IMR-90 (cell line): Measurements from ENCODE around the gene SOSTDC1. TPM values are rescaled to one million over a fixed set of nuclear protein-coding genes. Genes with fewer than 3 reads are reported as not detected.
A peak's percentile ranks its signal among the peaks of the same experiment; 100 is the strongest.

ENCODE experiments used
- ATAC-seq: fragments of 200-7000 bp; cut with Tn5 transposase; 2 replicates; pipeline ENCODE4 v1.9.1; 2020; ENCODE audit warnings: low read depth, mild to moderate bottlenecking, moderate library complexity
- BruUV-seq: library from RNA; stranded (reverse); fragments of 400-500 nt; replicated peaks from 2 replicates; lab custom pipeline; 2021; lab: Mats Ljungman, UMichigan
- CTCF ChIA-PET: fragments of 300-600 bp; formaldehyde crosslinking; extraction: SDS; loops from one replicate; lab custom pipeline; 2021; ENCODE audit warnings: antibody characterized with exemption; lab: Yijun Ruan, JAX
- POLR2A ChIA-PET: fragments of 300-600 bp; sonication (Branson Sonifier 250); formaldehyde crosslinking; loops from one replicate; lab custom pipeline; 2022; ENCODE audit warnings: antibody characterized with exemption; ENCODE audit not compliant: unreplicated experiment; lab: Charles Lee
- DNase-seq: peaks from one replicate; pipeline ENCODE4 v3.0.0; 2013
- H2AFZ ChIP-seq: replicated peaks from 2 replicates; pipeline ENCODE3; 2013; ENCODE audit warnings: low read length, mild to moderate bottlenecking; ENCODE audit not compliant: poor library complexity
- H2AK5ac ChIP-seq: 2 replicates; pipeline ENCODE4 v1.6.1; 2013; ENCODE audit warnings: low read depth, low read length, inconsistent platforms
- H2AK9ac ChIP-seq: replicated peaks from 2 replicates; pipeline ENCODE3; 2013; ENCODE audit warnings: mild to moderate bottlenecking, low read depth, low read length, moderate library complexity; ENCODE audit not compliant: poor library complexity
- H2BK120ac ChIP-seq: 2 replicates; pipeline ENCODE4 v1.6.1; 2013; ENCODE audit warnings: low read depth, low read length, inconsistent platforms
- H2BK15ac ChIP-seq: 3 replicates; pipeline ENCODE4 v1.6.1; 2013; ENCODE audit warnings: low read depth, low read length, inconsistent platforms
- H2BK20ac ChIP-seq: 2 replicates; pipeline ENCODE4 v1.6.1; 2013; ENCODE audit warnings: low read depth, mild to moderate bottlenecking, inconsistent platforms, low read length, moderate library complexity
- H2BK5ac ChIP-seq: 2 replicates; pipeline ENCODE4 v1.6.1; 2013; ENCODE audit warnings: mild to moderate bottlenecking, low read depth, low read length, inconsistent platforms; ENCODE audit not compliant: poor library complexity, severe bottlenecking
- H3K14ac ChIP-seq: replicated peaks from 2 replicates; pipeline ENCODE4 v1.6.1; 2013; ENCODE audit warnings: low read depth, low read length, inconsistent platforms
- H3K18ac ChIP-seq: 2 replicates; pipeline ENCODE4 v1.6.1; 2013; ENCODE audit warnings: low read depth, low read length, control low read depth
- H3K23ac ChIP-seq: 2 replicates; pipeline ENCODE4 v1.6.1; 2013; ENCODE audit warnings: low read depth, low read length, inconsistent platforms
- H3K27ac ChIP-seq: 2 replicates; pipeline ENCODE4 v1.5.1; 2013; ENCODE audit warnings: mild to moderate bottlenecking, control low read depth, low read length; ENCODE audit not compliant: insufficient read depth
- H3K27me3 ChIP-seq: 2 replicates; pipeline ENCODE4 v1.6.1; 2013; ENCODE audit warnings: low read length; ENCODE audit not compliant: control insufficient read depth, insufficient read depth
- H3K36me3 ChIP-seq: 2 replicates; pipeline ENCODE4 v1.6.1; 2013; ENCODE audit warnings: low read length, mixed read lengths; ENCODE audit not compliant: control insufficient read depth, insufficient read depth
- H3K4ac ChIP-seq: 2 replicates; pipeline ENCODE4 v1.6.1; 2013; ENCODE audit warnings: low read depth, low read length, inconsistent platforms
- H3K4me1 ChIP-seq: 2 replicates; pipeline ENCODE4 v1.6.1; 2013; ENCODE audit warnings: low read length, mixed read lengths; ENCODE audit not compliant: control insufficient read depth, insufficient read depth
- H3K4me2 ChIP-seq: 2 replicates; pipeline ENCODE4 v1.6.1; 2013; ENCODE audit warnings: low read depth, mild to moderate bottlenecking, control low read depth, low read length, moderate library complexity
- H3K4me3 ChIP-seq: 2 replicates; pipeline ENCODE4 v1.5.1; 2013; ENCODE audit warnings: low read depth, mild to moderate bottlenecking, control low read depth, low read length, moderate library complexity; ENCODE audit not compliant: insufficient read depth
- H3K56ac ChIP-seq: 2 replicates; pipeline ENCODE4 v1.6.1; 2013; ENCODE audit warnings: low read length, inconsistent platforms; ENCODE audit not compliant: insufficient read depth; ENCODE audit errors: extremely low read depth
- H3K79me1 ChIP-seq, 2 experiments: 2 replicates each; pipeline ENCODE4 v1.6.1; 2013; ENCODE audit warnings: low read length in 2 of 2, inconsistent platforms in 1 of 2, low read depth in 1 of 2
- H3K9ac ChIP-seq: 2 replicates; pipeline ENCODE4 v1.6.1; 2013; ENCODE audit warnings: low read depth, low read length, control low read depth
- H3K9me1 ChIP-seq: 2 replicates; pipeline ENCODE4 v1.6.1; 2013; ENCODE audit warnings: low read length, inconsistent platforms; ENCODE audit not compliant: insufficient read depth
- H3K9me3 ChIP-seq: 2 replicates; pipeline ENCODE4 v1.6.1; 2013; ENCODE audit warnings: low read length; ENCODE audit not compliant: control insufficient read depth, insufficient read depth
- H4K20me1 ChIP-seq: 2 replicates; pipeline ENCODE4 v1.6.1; 2013; ENCODE audit warnings: low read length, inconsistent platforms; ENCODE audit not compliant: insufficient read depth
- H4K5ac ChIP-seq: 2 replicates; pipeline ENCODE4 v1.6.1; 2013; ENCODE audit warnings: mild to moderate bottlenecking, low read depth, low read length, control low read depth
- H4K8ac ChIP-seq, 2 experiments: 2 replicates each; pipeline ENCODE4 v1.6.1; 2013; ENCODE audit warnings: low read depth in 2 of 2, low read length in 2 of 2, control low read depth in 1 of 2, inconsistent platforms in 1 of 2
- H4K91ac ChIP-seq: 2 replicates; pipeline ENCODE4 v1.6.1; 2013; ENCODE audit warnings: low read depth, low read length, inconsistent platforms; ENCODE audit not compliant: insufficient read depth
- BHLHE40 ChIP-seq: fragments of 150-350 bp; IDR thresholded peaks from 2 replicates; pipeline ENCODE4 v1.6.1; 2016; ENCODE audit warnings: mild to moderate bottlenecking, low read depth, low read length
- CHD1 ChIP-seq: IDR thresholded peaks from 2 replicates; pipeline ENCODE4 v1.6.1; 2012; ENCODE audit warnings: low read depth, low read length, improper control_type of control experiment
- CTCF ChIP-seq: conservative IDR thresholded peaks from 2 replicates; pipeline ENCODE4 v1.5.1; 2012; ENCODE audit warnings: mild to moderate bottlenecking, low read depth, low read length, improper control_type of control experiment
- ELK1 ChIP-seq: fragments of 150-350 bp; IDR thresholded peaks from 2 replicates; pipeline ENCODE4 v1.6.1; 2016; ENCODE audit warnings: low read depth, mild to moderate bottlenecking, low read length, moderate library complexity, borderline replicate concordance
- FOS ChIP-seq: fragments of 150-350 bp; IDR thresholded peaks from 2 replicates; pipeline ENCODE4 v1.6.1; 2016; ENCODE audit warnings: low read depth, low read length
- MAFK ChIP-seq: IDR thresholded peaks from 2 replicates; pipeline ENCODE4 v1.6.1; 2012; ENCODE audit warnings: low read depth, low read length, improper control_type of control experiment
- MAZ ChIP-seq: IDR thresholded peaks from 2 replicates; pipeline ENCODE4 v1.6.1; 2012; ENCODE audit warnings: low read depth, mild to moderate bottlenecking, low read length, improper control_type of control experiment, moderate library complexity, borderline replicate concordance
- MXI1 ChIP-seq: IDR thresholded peaks from 2 replicates; pipeline ENCODE4 v1.6.1; 2012; ENCODE audit warnings: low read depth, mild to moderate bottlenecking, low read length, moderate library complexity, borderline replicate concordance
- NFE2L2 ChIP-seq: fragments of 150-350 bp; IDR thresholded peaks from 2 replicates; pipeline ENCODE4 v1.6.1; 2016; ENCODE audit warnings: low read depth, mild to moderate bottlenecking, low read length
- POLR2A ChIP-seq: IDR thresholded peaks from 2 replicates; pipeline ENCODE4 v1.6.1; 2012; ENCODE audit warnings: mild to moderate bottlenecking, low read depth, low read length
- RAD21 ChIP-seq: IDR thresholded peaks from 2 replicates; pipeline ENCODE4 v1.6.1; 2012; ENCODE audit warnings: low read length, improper control_type of control experiment
- RCOR1 ChIP-seq: IDR thresholded peaks from 2 replicates; pipeline ENCODE4 v1.6.1; 2012; ENCODE audit warnings: mild to moderate bottlenecking, low read length, improper control_type of control experiment; ENCODE audit not compliant: insufficient replicate concordance
- RFX5 ChIP-seq: IDR thresholded peaks from 2 replicates; pipeline ENCODE4 v1.8.0; 2012; ENCODE audit warnings: low read depth, mild to moderate bottlenecking, low read length, moderate library complexity
- SMC3 ChIP-seq: fragments of 150-350 bp; IDR thresholded peaks from 2 replicates; pipeline ENCODE4 v1.6.1; 2016; ENCODE audit warnings: low read depth, mild to moderate bottlenecking, antibody characterized with exemption, low read length, moderate library complexity
- USF2 ChIP-seq: fragments of 150-350 bp; IDR thresholded peaks from 2 replicates; pipeline ENCODE4 v1.6.1; 2017; ENCODE audit warnings: mild to moderate bottlenecking, antibody characterized with exemption, low read length, low read depth
- WGBS, 2 experiments: methylation state at CpG; one replicate each; pipeline versions ENCODE4 v1.1.5 to v1.1.7; 2013; ENCODE audit warnings: missing lambda C conversion rate in 2 of 2; ENCODE audit not compliant: insufficient read length in 1 of 2; ENCODE audit errors: extremely low coverage in 2 of 2; 5-methylcytosine and 5-hydroxymethylcytosine counted together
- dilution Hi-C: fragments of 300-500 bp; cut with HindIII; formaldehyde crosslinking; loops from one replicate; pipeline ENCODE4 v1.14.3; 2018; ENCODE audit warnings: low sequenced_read_pairs; ENCODE audit not compliant: unreplicated experiment
- in situ Hi-C: fragments of 300-500 bp; cut with MboI; formaldehyde crosslinking; loops from 3 replicates; pipeline ENCODE4 v1.14.3; 2019; ENCODE audit warnings: low sequenced_read_pairs, inconsistent platforms, mixed read lengths
- intact Hi-C: fragments of 100-400 bp; cut with micrococcal nuclease; formaldehyde crosslinking; loops from 2 replicates; pipeline ENCODE4 v1.10.0; 2022
- polyA plus RNA-seq, 3 experiments: library from polyadenylated mRNA; depleted of rRNA; stranded (reverse); fragments of >200 nt; gene quantifications; 2 replicates each; pipeline ENCODE4 v1.2.3, GENCODE V29; 2012; ENCODE audit warnings: low replicate concordance in 1 of 3
- total RNA-seq: library from RNA; depleted of rRNA; stranded (reverse); fragments of >200 nt; gene quantifications from 2 replicates; pipeline ENCODE4 v1.2.3, GENCODE V29; 2012

The SOSTDC1 gene
- total and polyA plus RNA-seq, 2 of the 4 experiments (the other 2 are of a cell fraction), result 0.07 TPM; not detected in 1

GRCh38 chr7:16450366-16450765 is 15.2 kb downstream of the SOSTDC1 start:
- ChIA-PET POLR2A (no interaction called here), CTCF (no interaction called here)
- H3K9ac ChIP-seq, result no peak overlapping the region
- ATAC-seq, result no peak
- H3K23ac ChIP-seq, result peak overlapping the region; percentile 6; the same call in 1 of the 2 replicates
- peak overlapping the region; percentile 0; the same call in 1 of the 2 replicates for H3K4me2 ChIP-seq
- no peaks in the 10 kb centered on the region for H3K27me3 ChIP-seq
- peak overlapping the region; percentile 46 for H2AFZ ChIP-seq
- peak overlapping the region; percentile 56; the same call in 1 of the 2 replicates for H2AK5ac ChIP-seq
- no CpG with 5 or more reads among the region's 6 CpGs for WGBS, 2 experiments
- no peak overlapping the region for H2BK5ac ChIP-seq
- intact Hi-C loops (no loop called here), dilution Hi-C loops (no loop called here), in situ Hi-C loops (no loop called here)
- 0 out of 2 replicates have a peak overlapping the region, but pooled peaks have one; percentile 0 for H4K5ac ChIP-seq
- TF ChIP-seq CHD1 (no peak), USF2 (no peak), ELK1 (no peak), CTCF (no peak), RFX5 (no peak), MXI1 (no peak), POLR2A (no peak), BHLHE40 (no peak), NFE2L2 (no peak), FOS (no peak), RCOR1 (no peak), RAD21 (no peak), MAZ (no peak), SMC3 (no peak), MAFK (no peak)
- no peak for DNase-seq
- peak overlapping the region; percentile 73; the same call in 1 of the 3 replicates for H2BK15ac ChIP-seq
- H2BK120ac ChIP-seq, result peak overlapping the region; percentile 11; the same call in 1 of the 2 replicates
- no peak overlapping the region for H3K27ac ChIP-seq
- no peak overlapping the region for H4K8ac ChIP-seq
- H4K91ac ChIP-seq, result no peak overlapping the region
- H3K18ac ChIP-seq, result peak overlapping the region; percentile 5; the same call in 1 of the 2 replicates
- no peaks in the 10 kb centered on the region for H4K20me1 ChIP-seq
- no peaks in the 10 kb centered on the region for H3K9me3 ChIP-seq
- peak overlapping the region; percentile 57; the same call in 1 of the 2 replicates for H3K14ac ChIP-seq
- H2BK20ac ChIP-seq, result peak overlapping the region; percentile 81
- H3K36me3 ChIP-seq, result no peaks in the 10 kb centered on the region
- H3K56ac ChIP-seq, result no peak overlapping the region
- peaks cover 3% of the 10 kb centered on the region for H3K9me1 ChIP-seq
- no TSS peak for BruUV-seq
- H3K4me3 ChIP-seq, result no peak overlapping the region
- peak overlapping the region; percentile 33; the same call in 1 of the 2 replicates for H3K4ac ChIP-seq
- H3K79me1 ChIP-seq, result no peaks in the 10 kb centered on the region
- peaks cover 3% of the 10 kb centered on the region; the same call in 1 of the 2 replicates for H3K4me1 ChIP-seq
- no peak overlapping the region for H2AK9ac ChIP-seq
